ENCODE measurements around the gene UBA1.

UBA1 gene

GRCh38 chrX:47177079-47177478, 16.6 kb upstream of the UBA1 start:
- Histone ChIP-seq H4K20me1 (peaks cover 77% of the 10 kb centered on the region), H3K9ac (no peak overlapping the region), H3K4me1 (no peaks in the 10 kb centered on the region), H3K27me3 (peaks cover 69% of the 10 kb centered on the region), H3K27ac (no peak overlapping the region), H3K4me3 (no peak overlapping the region), H3K4me2 (no peak overlapping the region), H3K9me3 (no peaks in the 10 kb centered on the region), H3K36me3 (peaks cover 93% of the 10 kb centered on the region)
- no peak for TF ChIP-seq Cebpa-rat (IDR thresholded peaks at IDR 0.05)

GRCh38 chrX:47178337-47178736, 15.3 kb upstream of the UBA1 start:
- H3K4me2 ChIP-seq, result no peak overlapping the region
- no peak overlapping the region for H3K9ac ChIP-seq
- H3K4me1 ChIP-seq, result no peaks in the 10 kb centered on the region
- TF ChIP-seq Cebpa-rat (IDR thresholded peaks at IDR 0.05), result no peak
- H3K27ac ChIP-seq, result no peak overlapping the region
- H3K4me3 ChIP-seq, result no peak overlapping the region
- H3K27me3 ChIP-seq, result peaks cover 66% of the 10 kb centered on the region
- peaks cover 75% of the 10 kb centered on the region for H4K20me1 ChIP-seq
- H3K36me3 ChIP-seq, result peaks cover 92% of the 10 kb centered on the region
- no peaks in the 10 kb centered on the region for H3K9me3 ChIP-seq

- no peak overlapping the region for H3K4me2 ChIP-seq
- H3K27me3 ChIP-seq, result peaks cover 68% of the 10 kb centered on the region
- H3K36me3 ChIP-seq, result peaks cover 91% of the 10 kb centered on the region
- TF ChIP-seq Cebpa-rat (IDR thresholded peaks at IDR 0.05), result no peak
- no peak overlapping the region for H3K4me3 ChIP-seq
- H3K9me3 ChIP-seq, result no peaks in the 10 kb centered on the region
- no peak overlapping the region for H3K9ac ChIP-seq
- peaks cover 80% of the 10 kb centered on the region for H4K20me1 ChIP-seq
- no peak overlapping the region for H3K27ac ChIP-seq
- no peaks in the 10 kb centered on the region for H3K4me1 ChIP-seq
Measured at GRCh38 chrX:47179221-47179927, 14.3 kb upstream of the UBA1 start.

- TF ChIP-seq Cebpa-rat (IDR thresholded peaks at IDR 0.05), result no peak
- peaks cover 91% of the 10 kb centered on the region for H3K36me3 ChIP-seq
Measured at GRCh38 chrX:47179928-47180255, 13.7 kb upstream of the UBA1 start.

GRCh38 chrX:47180346-47180745, 13.3 kb upstream of the UBA1 start:
- Histone ChIP-seq H3K4me1 (no peaks in the 10 kb centered on the region), H4K20me1 (peaks cover 84% of the 10 kb centered on the region), H3K9ac (no peak overlapping the region), H3K9me3 (no peaks in the 10 kb centered on the region), H3K4me3 (no peak overlapping the region), H3K27me3 (peaks cover 74% of the 10 kb centered on the region), H3K4me2 (no peak overlapping the region), H3K36me3 (peaks cover 91% of the 10 kb centered on the region), H3K27ac (no peak overlapping the region)
- no peak for TF ChIP-seq Cebpa-rat (IDR thresholded peaks at IDR 0.05)

More at GRCh38 chrX:47179928-47180255, 13.7 kb upstream of the UBA1 start:
- H3K9ac ChIP-seq, result no peak overlapping the region
- H3K27me3 ChIP-seq, result peaks cover 70% of the 10 kb centered on the region
- no peaks in the 10 kb centered on the region for H3K9me3 ChIP-seq
- H3K27ac ChIP-seq, result no peak overlapping the region
- no peak overlapping the region for H3K4me3 ChIP-seq
- H4K20me1 ChIP-seq, result peaks cover 83% of the 10 kb centered on the region
- no peaks in the 10 kb centered on the region for H3K4me1 ChIP-seq
- no peak overlapping the region for H3K4me2 ChIP-seq

DNA sequence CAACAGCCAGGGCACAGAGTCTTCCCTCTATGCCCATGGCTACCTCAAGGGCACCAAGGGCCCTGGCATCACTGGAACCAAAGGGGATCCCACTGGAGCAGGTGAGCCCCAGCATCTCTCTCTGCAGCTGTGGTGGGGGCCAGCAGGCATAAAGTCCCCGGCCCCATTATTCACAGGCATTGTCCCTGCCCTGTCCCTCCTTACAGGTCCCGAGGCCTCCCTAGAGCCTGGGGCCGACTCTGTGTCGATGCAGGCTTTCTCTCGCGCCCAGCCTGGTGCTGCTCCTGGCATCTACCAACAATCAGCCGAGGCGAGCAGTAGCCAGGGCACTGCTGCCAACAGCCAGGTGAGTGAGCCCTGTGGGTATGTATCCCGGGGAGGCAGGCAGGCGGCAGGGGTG, 12.3 kb upstream of the UBA1 start:
- no peak overlapping the region for H3K4me2 ChIP-seq
- H3K9ac ChIP-seq, result no peak overlapping the region
- H4K20me1 ChIP-seq, result peaks cover 81% of the 10 kb centered on the region
- H3K9me3 ChIP-seq, result no peaks in the 10 kb centered on the region
- peaks cover 91% of the 10 kb centered on the region for H3K36me3 ChIP-seq
- no peak overlapping the region for H3K4me3 ChIP-seq
- TF ChIP-seq Cebpa-rat (IDR thresholded peaks at IDR 0.05), result no peak
- H3K27ac ChIP-seq, result no peak overlapping the region
- peaks cover 73% of the 10 kb centered on the region for H3K27me3 ChIP-seq
- H3K4me1 ChIP-seq, result no peaks in the 10 kb centered on the region

DNA sequence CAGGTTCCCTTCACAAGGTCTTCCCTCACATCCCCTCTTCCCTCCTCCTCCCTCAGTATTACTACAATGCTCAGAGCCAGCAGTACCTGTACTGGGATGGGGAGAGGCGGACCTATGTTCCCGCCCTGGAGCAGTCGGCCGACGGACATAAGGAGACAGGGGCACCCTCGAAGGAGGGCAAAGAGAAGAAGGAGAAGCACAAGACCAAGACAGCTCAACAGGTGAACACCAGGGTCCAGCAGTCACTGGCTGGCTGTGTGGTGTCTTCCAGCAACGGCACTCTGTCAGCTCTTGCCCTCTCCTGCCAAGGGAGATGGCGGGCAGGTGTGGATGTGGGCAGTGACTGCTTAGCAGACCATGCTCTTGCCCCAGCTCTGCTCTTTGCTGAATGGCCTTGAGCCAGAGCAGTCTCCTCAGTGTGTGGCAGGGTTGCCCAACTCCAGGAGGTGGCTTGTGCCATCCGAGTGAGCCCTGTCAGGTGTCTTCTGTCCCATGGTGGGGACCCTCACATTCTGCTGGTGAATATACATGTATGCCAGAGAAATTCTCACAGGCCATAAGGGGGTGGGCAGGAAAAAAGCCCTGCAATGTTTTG, 11.4 kb upstream of the UBA1 start:
- no peak for TF ChIP-seq Cebpa-rat (IDR thresholded peaks at IDR 0.05)
- Histone ChIP-seq H3K4me3 (no peak overlapping the region), H4K20me1 (peaks cover 81% of the 10 kb centered on the region), H3K9me3 (no peaks in the 10 kb centered on the region), H3K4me1 (no peaks in the 10 kb centered on the region), H3K9ac (no peak overlapping the region), H3K36me3 (peaks cover 91% of the 10 kb centered on the region), H3K4me2 (no peak overlapping the region), H3K27me3 (peaks cover 67% of the 10 kb centered on the region), H3K27ac (no peak overlapping the region)

GRCh38 chrX:47184486-47184885, 9.1 kb upstream of the UBA1 start:
- no peak overlapping the region for H3K4me2 ChIP-seq
- peaks cover 58% of the 10 kb centered on the region; the same call in 1 of the 2 replicates for H4K20me1 ChIP-seq
- no peak for TF ChIP-seq Cebpa-rat (IDR thresholded peaks at IDR 0.05)
- H3K4me3 ChIP-seq, result no peak overlapping the region
- H3K4me1 ChIP-seq, result no peaks in the 10 kb centered on the region
- H3K9ac ChIP-seq, result no peak overlapping the region
- H3K9me3 ChIP-seq, result no peaks in the 10 kb centered on the region
- peaks cover 45% of the 10 kb centered on the region for H3K27me3 ChIP-seq
- H3K27ac ChIP-seq, result no peak overlapping the region
- peaks cover 69% of the 10 kb centered on the region for H3K36me3 ChIP-seq

- Histone ChIP-seq H4K20me1 (peaks cover 53% of the 10 kb centered on the region; the same call in 1 of the 2 replicates), H3K27ac (no peak overlapping the region), H3K36me3 (peaks cover 63% of the 10 kb centered on the region), H3K9ac (no peak overlapping the region), H3K27me3 (peaks cover 40% of the 10 kb centered on the region), H3K4me1 (no peaks in the 10 kb centered on the region), H3K4me2 (no peak overlapping the region), H3K9me3 (no peaks in the 10 kb centered on the region), H3K4me3 (no peak overlapping the region)
- no peak for TF ChIP-seq Cebpa-rat (IDR thresholded peaks at IDR 0.05)
Measured at GRCh38 chrX:47185241-47185640, 8.4 kb upstream of the UBA1 start.

- H3K36me3 ChIP-seq, result peaks cover 54% of the 10 kb centered on the region
Measured at GRCh38 chrX:47186096-47186740, 7.4 kb upstream of the UBA1 start.

More at GRCh38 chrX:47186096-47186740, 7.4 kb upstream of the UBA1 start:
- no peak overlapping the region for H3K27ac ChIP-seq
- H3K4me1 ChIP-seq, result no peaks in the 10 kb centered on the region
- H3K27me3 ChIP-seq, result peaks cover 39% of the 10 kb centered on the region
- H3K9me3 ChIP-seq, result no peaks in the 10 kb centered on the region
- no peak overlapping the region for H3K4me3 ChIP-seq
- H3K9ac ChIP-seq, result no peak overlapping the region
- no peak for TF ChIP-seq Cebpa-rat (IDR thresholded peaks at IDR 0.05)
- peaks cover 53% of the 10 kb centered on the region; the same call in 1 of the 2 replicates for H4K20me1 ChIP-seq
- H3K4me2 ChIP-seq, result no peak overlapping the region
